Body of pancreas (tissue), 4 donors: ENCODE measurements around the gene TYW3.

ENCODE experiments used
- POLR2A ChIP-seq, 3 donors: fragments of 450-650 bp; IDR thresholded peaks; one replicate each; pipeline ENCODE4 v1.6.1; 2016; ENCODE audit warnings: antibody characterized with exemption in 3 of 3, mild to moderate bottlenecking in 2 of 3
- TF ChIP-seq, protein P1 (sequence below), 7 experiments: fragments of 450-650 bp in 4 of 7; fragments of 200-600 bp in 3 of 7; sonication (generic) in 3 of 7; IDR thresholded peaks; one replicate each; pipeline ENCODE4 v1.5.1; 2016 to 2019; ENCODE audit warnings: antibody characterized with exemption in 7 of 7

DNA sequence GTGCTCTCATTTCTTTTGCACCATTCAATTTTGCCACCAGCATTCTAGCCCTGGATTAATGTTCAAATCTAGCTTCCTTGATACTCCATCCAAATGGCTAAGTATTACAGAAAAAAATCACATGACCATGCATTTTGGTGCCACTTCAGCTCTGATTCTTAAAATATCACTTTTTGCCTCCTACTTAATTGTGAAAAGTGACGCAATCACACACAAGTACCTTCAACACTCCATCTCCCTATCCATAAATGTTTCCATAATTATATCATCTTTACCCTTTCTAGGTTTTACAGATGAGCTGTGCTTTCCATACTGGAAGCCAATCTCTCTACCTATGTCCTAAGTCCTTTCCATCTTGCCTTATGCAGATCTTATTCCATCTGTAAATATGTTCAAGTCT, 16.1 kb upstream of the TYW3 start:
- TF ChIP-seq POLR2A (IDR thresholded peaks at IDR 0.05), result no peak
- TF ChIP-seq, protein P1, sequence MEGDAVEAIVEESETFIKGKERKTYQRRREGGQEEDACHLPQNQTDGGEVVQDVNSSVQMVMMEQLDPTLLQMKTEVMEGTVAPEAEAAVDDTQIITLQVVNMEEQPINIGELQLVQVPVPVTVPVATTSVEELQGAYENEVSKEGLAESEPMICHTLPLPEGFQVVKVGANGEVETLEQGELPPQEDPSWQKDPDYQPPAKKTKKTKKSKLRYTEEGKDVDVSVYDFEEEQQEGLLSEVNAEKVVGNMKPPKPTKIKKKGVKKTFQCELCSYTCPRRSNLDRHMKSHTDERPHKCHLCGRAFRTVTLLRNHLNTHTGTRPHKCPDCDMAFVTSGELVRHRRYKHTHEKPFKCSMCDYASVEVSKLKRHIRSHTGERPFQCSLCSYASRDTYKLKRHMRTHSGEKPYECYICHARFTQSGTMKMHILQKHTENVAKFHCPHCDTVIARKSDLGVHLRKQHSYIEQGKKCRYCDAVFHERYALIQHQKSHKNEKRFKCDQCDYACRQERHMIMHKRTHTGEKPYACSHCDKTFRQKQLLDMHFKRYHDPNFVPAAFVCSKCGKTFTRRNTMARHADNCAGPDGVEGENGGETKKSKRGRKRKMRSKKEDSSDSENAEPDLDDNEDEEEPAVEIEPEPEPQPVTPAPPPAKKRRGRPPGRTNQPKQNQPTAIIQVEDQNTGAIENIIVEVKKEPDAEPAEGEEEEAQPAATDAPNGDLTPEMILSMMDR (IDR thresholded peaks at IDR 0.05), result no peak
